NCI-H226 (cell line): ENCODE results near the gene INPP4B.
A peak's percentile ranks its signal among the peaks of the same experiment; 100 is the strongest.

Experiments
- DNase-seq: peaks from one replicate; pipeline ENCODE4 v3.0.0-alpha.2; 2015

The INPP4B gene

GRCh38 chr4:142846108-142846728 lies at the start of gene INPP4B:
Gene INPP4B (minus strand): TSS chr4:142846301.
- DNase-seq: peak; percentile 30

GRCh38 chr4:142893012-142893411 lies 46.9 kb upstream of the INPP4B start:
- no peak for DNase-seq

- no peak for DNase-seq
Measured at GRCh38 chr4:142886566-142886965, 40.5 kb upstream of the INPP4B start.

GRCh38 chr4:142883040-142883832 lies 37.1 kb upstream of the INPP4B start:
- no peak for DNase-seq

GRCh38 chr4:142882159-142882558 lies 36.1 kb upstream of the INPP4B start:
- no peak for DNase-seq

GRCh38 chr4:142881331-142881730 lies 35.2 kb upstream of the INPP4B start:
- no peak for DNase-seq

- DNase-seq: no peak
Measured at GRCh38 chr4:142875117-142875516, 29.0 kb upstream of the INPP4B start.

GRCh38 chr4:142874684-142875083 lies 28.6 kb upstream of the INPP4B start:
- DNase-seq: no peak

GRCh38 chr4:142866685-142867084 lies 20.6 kb upstream of the INPP4B start:
- no peak for DNase-seq

- no peak for DNase-seq
Measured at GRCh38 chr4:142861351-142861750, 15.2 kb upstream of the INPP4B start.

GRCh38 chr4:142858965-142859364 lies 12.9 kb upstream of the INPP4B start:
- DNase-seq: no peak

GRCh38 chr4:142858446-142858845 lies 12.3 kb upstream of the INPP4B start:
- no peak for DNase-seq

- no peak for DNase-seq
Measured at GRCh38 chr4:142856576-142856975, 10.5 kb upstream of the INPP4B start.

- no peak for DNase-seq
Measured at GRCh38 chr4:142850478-142850877, 4.4 kb upstream of the INPP4B start.

- peak; percentile 38 for DNase-seq
Measured at GRCh38 chr4:142846729-142847596, 862 bp upstream of the INPP4B start.

GRCh38 chr4:142845293-142846107 lies 601 bp downstream of the INPP4B start:
- no peak for DNase-seq

- DNase-seq: no peak
Measured at GRCh38 chr4:142844782-142845181, 1.3 kb downstream of the INPP4B start.

GRCh38 chr4:142840516-142841123 lies 5.5 kb downstream of the INPP4B start:
- peak; percentile 10 for DNase-seq

- DNase-seq: no peak
Measured at GRCh38 chr4:142838778-142839177, 7.3 kb downstream of the INPP4B start.

GRCh38 chr4:142832022-142832421 lies 14.1 kb downstream of the INPP4B start:
- no peak for DNase-seq

GRCh38 chr4:142826503-142827241 lies 19.4 kb downstream of the INPP4B start:
- no peak for DNase-seq
